ENCODE data around the gene SCNN1A.
"Not testable (repeated sequence)": the region's sequence is repeated elsewhere in the genome, so short reads cannot be mapped to it uniquely, and the experiment has no call there.

The SCNN1A gene

GRCh38 chr12:6340745-6341416 is 34.5 kb downstream of the SCNN1A start:
- peak in 1 of 2 donors; percentile 40 for DNase-seq
- H4K12ac ChIP-seq (ENCODE audit: low read depth, low read length): peak overlapping the region; percentile 83
- H2AK5ac ChIP-seq (ENCODE audit: low read length): peak overlapping the region; percentile 99
- peaks cover 33% of the 10 kb centered on the region for H3K79me2 ChIP-seq (ENCODE audit: control insufficient read depth, insufficient read depth, low read length, poor library complexity)
- H3K9ac ChIP-seq (ENCODE audit: low read length): peak overlapping the region; percentile 88
- H3K4me2 ChIP-seq (ENCODE audit: low read length): peak overlapping the region; percentile 96
- H3K9me3 ChIP-seq (ENCODE audit: insufficient read depth, low read depth, low read length): no peaks in the 10 kb centered on the region
- H2BK120ac ChIP-seq (ENCODE audit: insufficient read depth, low read length, poor library complexity): peak overlapping the region; percentile 97
- H3K27ac ChIP-seq (ENCODE audit: low read depth, low read length): peak overlapping the region; percentile 93
- H2AFZ ChIP-seq (ENCODE audit: insufficient read depth, low read length, poor library complexity): peak overlapping the region; percentile 80
- H3K14ac ChIP-seq (ENCODE audit: low read length): peak overlapping the region; percentile 96
- peak overlapping the region; percentile 92 for H4K8ac ChIP-seq (ENCODE audit: low read depth, low read length)
- H4K91ac ChIP-seq (ENCODE audit: low read depth, low read length): peak overlapping the region; percentile 97
- peak overlapping the region; percentile 93 for H3K4me3 ChIP-seq (ENCODE audit: low read depth, low read length)
- WGBS (ENCODE audit: extremely low coverage, insufficient coverage, insufficient read length): no CpG with 5 or more reads among the region's 15 CpGs
- H3K27me3 ChIP-seq (ENCODE audit: insufficient read depth, low read length): no peaks in the 10 kb centered on the region
- peaks cover 35% of the 10 kb centered on the region for H3K79me1 ChIP-seq (ENCODE audit: low read length)
- peaks cover 33 to 50% of the 10 kb centered on the region in 2 experiments for H3K4me1 ChIP-seq (ENCODE audit: control insufficient read depth in 1 of 2, insufficient read depth in 2 of 2, low read length in 2 of 2)
- peak overlapping the region; percentile 25 for H3K23ac ChIP-seq (ENCODE audit: low read length)
- H3K36me3 ChIP-seq (ENCODE audit: control insufficient read depth in 1 of 2, insufficient read depth in 2 of 2, low read length in 2 of 2): peaks cover 0 to 3% of the 10 kb centered on the region in 2 experiments
- peak overlapping the region; percentile 97 for H3K18ac ChIP-seq (ENCODE audit: low read length)
- peak overlapping the region; percentile 94 for H2BK5ac ChIP-seq (ENCODE audit: low read depth, low read length, poor library complexity)
- H2BK12ac ChIP-seq (ENCODE audit: low read length): peak overlapping the region; percentile 67
- peak overlapping the region; percentile 100 for H3K4ac ChIP-seq (ENCODE audit: low read depth, low read length)

- no peaks in the 10 kb centered on the region for H3K27me3 ChIP-seq (ENCODE audit: insufficient read depth, low read length)
- peaks cover 0 to 4% of the 10 kb centered on the region in 2 experiments for H3K36me3 ChIP-seq (ENCODE audit: control insufficient read depth in 1 of 2, insufficient read depth in 2 of 2, low read length in 2 of 2)
- peaks cover 39% of the 10 kb centered on the region for H3K79me2 ChIP-seq (ENCODE audit: control insufficient read depth, insufficient read depth, low read length, poor library complexity)
- peak overlapping the region; percentile 97 for H3K18ac ChIP-seq (ENCODE audit: low read length)
- H3K14ac ChIP-seq (ENCODE audit: low read length): peak overlapping the region; percentile 96
- peak overlapping the region; percentile 96 for H3K4me2 ChIP-seq (ENCODE audit: low read length)
- no peak overlapping the region for H4K8ac ChIP-seq (ENCODE audit: low read depth, low read length)
- H2BK120ac ChIP-seq (ENCODE audit: insufficient read depth, low read length, poor library complexity): peak overlapping the region; percentile 97
- H3K9me3 ChIP-seq (ENCODE audit: insufficient read depth, low read depth, low read length): no peaks in the 10 kb centered on the region
- peak overlapping the region; percentile 62 for H3K4me3 ChIP-seq (ENCODE audit: low read depth, low read length)
- peaks cover 41% of the 10 kb centered on the region for H3K79me1 ChIP-seq (ENCODE audit: low read length)
- no CpG with 5 or more reads among the region's 9 CpGs for WGBS (ENCODE audit: extremely low coverage, insufficient coverage, insufficient read length)
- H2BK12ac ChIP-seq (ENCODE audit: low read length): peak overlapping the region; percentile 38
- H2BK5ac ChIP-seq (ENCODE audit: low read depth, low read length, poor library complexity): peak overlapping the region; percentile 94
- no peak overlapping the region for H2AFZ ChIP-seq (ENCODE audit: insufficient read depth, low read length, poor library complexity)
- H3K23ac ChIP-seq (ENCODE audit: low read length): no peak overlapping the region
- peaks cover 37 to 51% of the 10 kb centered on the region in 2 experiments for H3K4me1 ChIP-seq (ENCODE audit: control insufficient read depth in 1 of 2, insufficient read depth in 2 of 2, low read length in 2 of 2)
- H4K91ac ChIP-seq (ENCODE audit: low read depth, low read length): no peak overlapping the region
- H4K12ac ChIP-seq (ENCODE audit: low read depth, low read length): no peak overlapping the region
- H2AK5ac ChIP-seq (ENCODE audit: low read length): peak overlapping the region; percentile 99
- no peak for DNase-seq
- peak overlapping the region; percentile 100 for H3K4ac ChIP-seq (ENCODE audit: low read depth, low read length)
- peak overlapping the region; percentile 88 for H3K9ac ChIP-seq (ENCODE audit: low read length)
- peak overlapping the region; percentile 93 for H3K27ac ChIP-seq (ENCODE audit: low read depth, low read length)
Observed at GRCh38 chr12:6340032-6340638, 35.2 kb downstream of the SCNN1A start.

- no peak overlapping the region for H3K14ac ChIP-seq (ENCODE audit: low read length)
- H3K4me1 ChIP-seq (ENCODE audit: control insufficient read depth in 1 of 2, insufficient read depth in 2 of 2, low read length in 2 of 2): peaks cover 39 to 52% of the 10 kb centered on the region in 2 experiments
- H2BK120ac ChIP-seq (ENCODE audit: insufficient read depth, low read length, poor library complexity): no peak overlapping the region
- no peak overlapping the region for H3K9ac ChIP-seq (ENCODE audit: low read length)
- WGBS (ENCODE audit: extremely low coverage, insufficient coverage, insufficient read length): no CpG with 5 or more reads among the region's 3 CpGs
- H2BK12ac ChIP-seq (ENCODE audit: low read length): no peak overlapping the region
- H3K23ac ChIP-seq (ENCODE audit: low read length): no peak overlapping the region
- H3K4ac ChIP-seq (ENCODE audit: low read depth, low read length): peak overlapping the region; percentile 42
- H2AFZ ChIP-seq (ENCODE audit: insufficient read depth, low read length, poor library complexity): no peak overlapping the region
- no peak overlapping the region for H3K4me2 ChIP-seq (ENCODE audit: low read length)
- no peak for DNase-seq
- H3K27me3 ChIP-seq (ENCODE audit: insufficient read depth, low read length): no peaks in the 10 kb centered on the region
- H3K79me2 ChIP-seq (ENCODE audit: control insufficient read depth, insufficient read depth, low read length, poor library complexity): peaks cover 40% of the 10 kb centered on the region
- H3K18ac ChIP-seq (ENCODE audit: low read length): no peak overlapping the region
- no peaks in the 10 kb centered on the region for H3K9me3 ChIP-seq (ENCODE audit: insufficient read depth, low read depth, low read length)
- H3K79me1 ChIP-seq (ENCODE audit: low read length): peaks cover 42% of the 10 kb centered on the region
- H4K91ac ChIP-seq (ENCODE audit: low read depth, low read length): no peak overlapping the region
- no peak overlapping the region for H2BK5ac ChIP-seq (ENCODE audit: low read depth, low read length, poor library complexity)
- H3K4me3 ChIP-seq (ENCODE audit: low read depth, low read length): no peak overlapping the region
- no peak overlapping the region for H3K27ac ChIP-seq (ENCODE audit: low read depth, low read length)
- no peak overlapping the region for H4K12ac ChIP-seq (ENCODE audit: low read depth, low read length)
- no peak overlapping the region for H2AK5ac ChIP-seq (ENCODE audit: low read length)
- peaks cover 9% of the 10 kb centered on the region in 2 experiments for H3K36me3 ChIP-seq (ENCODE audit: control insufficient read depth in 1 of 2, insufficient read depth in 2 of 2, low read length in 2 of 2)
- no peak overlapping the region for H4K8ac ChIP-seq (ENCODE audit: low read depth, low read length)
Observed at GRCh38 chr12:6338955-6339354, 36.4 kb downstream of the SCNN1A start.

GRCh38 chr12:6338536-6338935 is 36.8 kb downstream of the SCNN1A start:
- not testable (repeated sequence) for H2BK5ac ChIP-seq (ENCODE audit: low read depth, low read length, poor library complexity); H3K27me3 ChIP-seq (ENCODE audit: insufficient read depth, low read length); H4K12ac ChIP-seq (ENCODE audit: low read depth, low read length); H2AFZ ChIP-seq (ENCODE audit: insufficient read depth, low read length, poor library complexity); H3K9ac ChIP-seq (ENCODE audit: low read length); H3K14ac ChIP-seq (ENCODE audit: low read length); H3K23ac ChIP-seq (ENCODE audit: low read length); H3K4ac ChIP-seq (ENCODE audit: low read depth, low read length); H2AK5ac ChIP-seq (ENCODE audit: low read length); H2BK120ac ChIP-seq (ENCODE audit: insufficient read depth, low read length, poor library complexity); H3K4me2 ChIP-seq (ENCODE audit: low read length); H3K4me3 ChIP-seq (ENCODE audit: low read depth, low read length); H4K91ac ChIP-seq (ENCODE audit: low read depth, low read length); H2BK12ac ChIP-seq (ENCODE audit: low read length); DNase-seq; H4K8ac ChIP-seq (ENCODE audit: low read depth, low read length); H3K18ac ChIP-seq (ENCODE audit: low read length); H3K27ac ChIP-seq (ENCODE audit: low read depth, low read length); H3K9me3 ChIP-seq (ENCODE audit: insufficient read depth, low read depth, low read length)
- H3K4me1 ChIP-seq (ENCODE audit: control insufficient read depth in 1 of 2, insufficient read depth in 2 of 2, low read length in 2 of 2): peaks cover 39 to 52% of the 10 kb centered on the region in 2 experiments
- H3K36me3 ChIP-seq (ENCODE audit: control insufficient read depth in 1 of 2, insufficient read depth in 2 of 2, low read length in 2 of 2): peaks cover 13% of the 10 kb centered on the region in 2 experiments
- WGBS (ENCODE audit: extremely low coverage, insufficient coverage, insufficient read length): no CpG with 5 or more reads among the region's 8 CpGs
- H3K79me1 ChIP-seq (ENCODE audit: low read length): peaks cover 42% of the 10 kb centered on the region
- H3K79me2 ChIP-seq (ENCODE audit: control insufficient read depth, insufficient read depth, low read length, poor library complexity): peaks cover 40% of the 10 kb centered on the region

All from trophoblast cell (in vitro differentiated cells and primary cell).